Stimulated activated CD4-positive, alpha-beta T cell treated with anti-CD3 and anti-CD28 coated beads, Interleukin-1b, Interleukin-23, amount 100 ng/mL, for 48 hours (primary cell): ENCODE data around the gene ZNF426.
"Not testable (repeated sequence)": the region's sequence is repeated elsewhere in the genome, so short reads cannot be mapped to it uniquely, and the experiment has no call there.

Experiments used
- DNase-seq: peaks from one replicate; pipeline ENCODE4 v3.0.0-alpha.2; 2020

Gene ZNF426

DNA sequence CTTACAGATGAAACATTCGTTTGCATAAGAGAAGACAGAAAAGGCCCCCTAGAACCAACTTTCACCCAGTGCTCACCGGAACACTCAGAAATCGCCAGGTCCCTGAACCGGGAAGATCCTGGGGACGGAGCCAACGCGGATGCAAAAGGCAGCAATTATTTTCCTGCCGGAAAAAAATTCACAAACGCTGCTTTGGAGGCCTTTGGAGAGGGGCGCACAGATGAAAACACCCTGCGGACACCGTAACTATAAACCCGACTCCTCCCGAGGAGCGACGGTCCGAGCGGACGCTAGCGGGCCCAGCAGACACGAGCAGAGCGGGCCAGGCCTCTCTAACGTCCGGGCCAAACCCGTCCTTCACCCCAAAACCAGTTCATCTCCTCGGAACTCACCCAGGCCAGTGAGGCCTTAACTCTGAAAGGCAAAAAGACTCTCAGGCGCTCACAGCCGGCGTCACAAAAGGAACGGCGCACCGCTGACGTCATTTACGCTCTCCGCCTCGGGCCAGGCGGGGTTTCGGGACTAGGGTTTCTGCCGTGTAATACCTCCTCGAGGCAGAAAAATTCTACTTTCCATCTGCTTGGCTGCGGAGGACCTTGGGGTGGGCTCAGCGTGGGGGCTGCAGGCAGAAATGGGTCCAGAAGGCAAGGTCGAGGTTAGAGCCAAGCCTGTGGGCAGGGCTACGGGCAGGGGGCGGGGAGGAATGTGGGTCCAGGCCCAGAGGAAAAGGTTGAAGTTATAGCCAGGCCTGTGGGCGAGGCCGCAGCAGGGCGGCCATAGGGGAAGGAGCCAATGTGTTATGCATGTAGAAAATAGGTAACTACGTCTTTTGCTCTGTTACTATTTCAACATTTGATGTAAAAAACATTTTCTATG is at the start of gene ZNF426:
Gene ZNF426 (minus strand): TSS at position 463 of the 876 bp plus-strand sequence. CDS start 2,413 bp downstream, outside the sequence.
- peak; percentile 89 for DNase-seq

DNA sequence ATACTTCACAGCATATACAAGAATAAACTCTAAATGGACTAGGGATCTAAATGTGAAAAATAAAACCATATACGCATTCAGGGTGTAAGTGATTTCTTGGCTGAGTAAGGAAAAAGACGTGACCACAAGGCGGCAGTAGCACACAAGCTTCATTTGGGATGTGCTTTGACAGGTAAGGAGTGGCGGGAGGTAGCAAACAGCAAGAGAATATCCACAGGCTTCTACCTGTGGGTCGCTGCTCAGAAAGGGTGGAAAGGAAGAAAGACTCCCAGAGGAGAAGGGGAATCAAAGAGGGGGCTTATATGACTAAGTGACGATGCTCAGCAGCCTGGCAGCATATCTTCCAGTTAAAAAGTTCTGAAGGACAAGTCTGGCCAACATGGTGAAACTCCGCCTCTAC is 48.3 kb upstream of the ZNF426 start:
- DNase-seq, result peak; percentile 73

DNA sequence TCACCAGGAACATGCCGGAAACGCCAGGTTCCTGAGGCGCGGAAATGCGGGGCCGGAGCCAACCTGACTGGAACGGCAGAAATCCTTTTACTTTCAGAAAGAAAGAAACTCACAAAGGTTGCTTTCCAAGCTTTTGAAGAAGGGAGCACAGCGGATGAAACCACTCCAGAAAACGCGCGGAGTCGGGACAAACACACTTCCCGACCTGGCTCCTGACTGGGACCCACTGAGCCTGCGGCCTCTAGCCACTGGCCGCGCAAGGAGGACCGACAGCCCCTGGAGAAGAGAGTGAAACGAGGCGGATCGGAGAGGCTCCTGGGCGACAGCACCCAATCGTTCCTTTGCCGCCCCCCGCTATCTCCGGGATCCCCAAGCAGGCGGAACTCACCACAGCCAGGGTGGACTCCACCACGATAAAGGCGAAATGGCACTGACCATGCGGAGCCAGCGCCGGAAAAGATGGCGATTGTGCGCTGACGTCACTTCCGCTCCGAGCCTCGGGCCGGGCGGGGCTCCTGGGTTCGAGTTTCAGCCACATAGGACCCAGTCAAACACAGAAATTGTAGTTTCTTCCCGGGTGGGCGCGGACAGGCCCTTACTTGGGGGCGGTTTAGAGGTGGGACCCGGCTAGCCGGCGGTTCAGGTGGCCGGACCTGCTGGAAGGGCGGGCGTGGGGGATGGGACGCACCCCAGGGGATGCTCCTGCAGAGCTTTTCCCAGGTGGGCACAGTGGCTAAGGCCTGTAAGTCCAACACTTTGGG is 45.8 kb upstream of the ZNF426 start, which contains the start of gene ZNF121:
Gene ZNF121 (minus strand): TSS at position 432 of the 761 bp plus-strand sequence. CDS start 16,407 bp downstream, outside the sequence.
- DNase-seq, result peak; percentile 81

GRCh38 chr19:9582081-9582725 is 43.8 kb upstream of the ZNF426 start:
- DNase-seq, result not testable (repeated sequence)

- DNase-seq, result no peak
Measured at GRCh38 chr19:9580728-9581127, 42.3 kb upstream of the ZNF426 start.

GRCh38 chr19:9570255-9570654 is 31.8 kb upstream of the ZNF426 start:
- no peak for DNase-seq

- DNase-seq, result no peak
Measured at GRCh38 chr19:9566729-9567128, 28.3 kb upstream of the ZNF426 start.

GRCh38 chr19:9565900-9566705 is 27.7 kb upstream of the ZNF426 start:
- DNase-seq, result no peak

- DNase-seq, result no peak
Measured at GRCh38 chr19:9552536-9553274, 14.3 kb upstream of the ZNF426 start.

DNA sequence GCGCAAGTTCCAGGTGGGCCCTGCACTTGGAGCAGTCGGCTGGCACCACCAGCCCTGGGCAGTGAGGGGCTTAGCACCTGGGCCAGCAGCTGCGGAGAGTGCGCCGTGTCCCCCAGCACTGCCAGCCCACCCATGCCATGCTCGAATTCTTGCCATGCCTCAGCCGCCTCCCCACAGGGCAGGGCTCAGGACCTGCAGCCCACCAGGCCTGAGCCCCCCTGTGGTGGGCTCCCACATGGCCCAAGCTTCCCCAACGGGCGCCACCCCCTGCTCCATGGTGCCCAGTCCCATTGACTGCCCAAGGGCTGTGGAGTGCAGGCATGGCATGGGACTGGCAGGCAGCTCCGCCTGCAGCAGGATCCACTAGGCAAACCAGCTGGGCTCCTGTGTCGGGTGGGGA is 9.4 kb upstream of the ZNF426 start:
- DNase-seq, result no peak

DNA sequence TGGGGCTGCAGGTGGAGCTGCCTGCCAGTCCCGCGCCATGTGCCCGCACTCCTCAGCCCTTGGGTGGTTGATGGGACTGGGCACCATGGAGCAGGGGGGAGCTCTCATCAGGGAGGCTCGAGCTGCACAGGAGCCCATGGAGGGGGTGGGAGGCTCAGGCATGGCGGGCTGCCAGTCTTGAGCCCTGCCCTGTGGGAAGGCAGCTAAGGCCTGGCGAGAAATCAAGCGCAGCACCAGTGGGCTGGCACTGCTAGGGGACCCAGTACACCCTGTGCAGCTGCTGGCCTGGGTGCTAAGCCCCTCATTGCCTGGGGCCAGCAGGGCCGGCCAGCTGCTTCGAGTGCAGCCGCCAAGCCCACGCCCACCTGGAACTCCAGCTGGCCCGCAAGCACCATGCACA is 2.8 kb upstream of the ZNF426 start:
- not testable (repeated sequence) for DNase-seq

DNA sequence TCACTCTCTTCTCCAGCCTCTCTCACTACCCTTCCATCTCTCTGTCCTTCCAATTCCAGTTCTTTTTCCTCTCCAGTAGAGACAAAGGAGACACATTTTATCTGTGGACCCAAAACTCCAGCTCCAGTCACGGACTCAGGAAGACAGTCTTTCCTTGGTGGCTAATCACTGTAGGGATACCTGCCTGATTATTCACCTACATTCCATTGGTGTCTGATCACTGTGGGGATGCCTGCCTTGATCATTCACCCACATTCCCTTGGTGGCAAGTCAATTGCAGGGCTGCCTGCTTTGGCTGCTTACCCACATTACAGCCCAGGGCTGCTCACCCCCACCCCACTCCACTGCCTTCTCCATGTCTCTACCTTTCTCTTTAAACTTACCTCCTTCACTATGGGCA is 1.5 kb upstream of the ZNF426 start:
- DNase-seq, result not testable (repeated sequence)

DNA sequence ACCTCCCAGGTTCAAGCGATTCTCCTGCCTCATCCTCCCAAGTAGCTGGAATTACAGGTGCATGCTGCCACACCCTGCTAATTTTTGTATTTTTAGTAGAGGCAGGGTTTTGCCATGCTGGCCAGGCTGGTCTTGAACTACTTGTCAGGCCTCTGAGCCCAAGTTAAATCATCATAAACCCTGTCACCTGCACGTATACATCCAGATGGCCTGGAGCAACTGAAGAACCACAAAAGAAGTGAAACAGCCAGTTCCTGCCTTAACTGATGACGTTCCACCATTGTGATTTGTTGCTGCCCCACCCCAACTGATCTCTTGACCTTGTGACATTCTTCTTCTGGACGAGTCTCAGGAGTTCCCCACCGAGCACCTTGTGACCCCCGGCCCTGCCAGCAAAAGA is 756 bp upstream of the ZNF426 start:
- not testable (repeated sequence) for DNase-seq

- DNase-seq, result no peak
Measured at GRCh38 chr19:9535934-9536333, 2.5 kb downstream of the ZNF426 start.

- DNase-seq, result peak; percentile 19
Measured at GRCh38 chr19:9531933-9532332, 6.5 kb downstream of the ZNF426 start.

DNA sequence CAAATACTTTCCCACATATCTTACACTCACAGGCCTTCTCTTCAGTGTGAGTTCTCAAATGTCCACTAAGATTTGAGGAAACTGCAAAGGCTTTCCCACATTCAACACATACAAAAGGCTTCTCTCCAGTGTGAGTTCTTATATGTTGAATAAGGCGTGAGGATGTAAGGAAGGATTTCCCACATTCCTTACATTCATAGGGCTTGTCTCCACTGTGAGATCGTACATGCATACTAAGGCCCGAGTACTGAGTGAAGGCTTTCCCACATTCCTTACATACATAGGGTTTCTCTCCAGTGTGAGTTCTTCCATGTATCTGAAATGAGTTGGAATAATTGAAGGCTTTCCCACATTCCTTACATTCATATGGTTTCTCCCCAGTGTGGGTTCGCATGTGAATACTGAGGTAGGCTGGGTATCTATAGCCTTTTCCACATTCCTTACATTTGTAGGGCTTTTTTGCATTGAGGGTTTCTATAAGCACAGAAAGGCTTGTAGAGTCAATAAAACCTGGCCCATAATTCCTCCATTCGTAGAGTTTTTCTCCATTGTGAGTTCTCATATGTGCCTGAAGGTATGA is 9.6 kb downstream of the ZNF426 start:
- DNase-seq, result no peak

DNA sequence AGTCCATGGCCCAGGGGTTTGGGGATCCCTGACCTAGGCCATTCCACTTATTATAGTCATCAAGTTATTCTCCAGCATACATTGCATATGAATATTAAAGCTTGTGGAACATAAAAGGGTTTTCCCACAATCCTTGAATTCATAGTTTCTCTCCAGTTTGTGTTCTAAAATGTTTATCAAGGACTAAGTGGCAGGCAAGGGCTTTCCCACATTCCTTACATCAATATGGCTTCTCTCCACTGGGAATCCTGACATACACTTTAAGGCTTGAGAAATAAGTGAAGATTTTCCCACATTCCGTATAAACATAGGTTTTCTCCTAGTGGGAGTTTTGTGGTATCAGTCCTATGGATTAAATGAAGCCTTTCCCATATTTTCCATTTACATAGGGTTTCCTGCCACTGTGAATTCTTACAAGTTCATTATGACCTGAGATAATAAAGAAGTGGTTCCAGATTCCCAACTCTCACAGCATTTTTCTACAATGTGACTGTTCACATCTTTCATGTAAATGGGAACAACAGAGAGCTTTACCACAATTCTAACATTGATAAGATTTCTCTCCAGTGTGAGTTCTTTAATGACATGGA is 14.5 kb downstream of the ZNF426 start:
- no peak for DNase-seq

- DNase-seq, result no peak
Measured at GRCh38 chr19:9507285-9507684, 31.2 kb downstream of the ZNF426 start.

- DNase-seq, result no peak
Measured at GRCh38 chr19:9500796-9501195, 37.6 kb downstream of the ZNF426 start.

DNA sequence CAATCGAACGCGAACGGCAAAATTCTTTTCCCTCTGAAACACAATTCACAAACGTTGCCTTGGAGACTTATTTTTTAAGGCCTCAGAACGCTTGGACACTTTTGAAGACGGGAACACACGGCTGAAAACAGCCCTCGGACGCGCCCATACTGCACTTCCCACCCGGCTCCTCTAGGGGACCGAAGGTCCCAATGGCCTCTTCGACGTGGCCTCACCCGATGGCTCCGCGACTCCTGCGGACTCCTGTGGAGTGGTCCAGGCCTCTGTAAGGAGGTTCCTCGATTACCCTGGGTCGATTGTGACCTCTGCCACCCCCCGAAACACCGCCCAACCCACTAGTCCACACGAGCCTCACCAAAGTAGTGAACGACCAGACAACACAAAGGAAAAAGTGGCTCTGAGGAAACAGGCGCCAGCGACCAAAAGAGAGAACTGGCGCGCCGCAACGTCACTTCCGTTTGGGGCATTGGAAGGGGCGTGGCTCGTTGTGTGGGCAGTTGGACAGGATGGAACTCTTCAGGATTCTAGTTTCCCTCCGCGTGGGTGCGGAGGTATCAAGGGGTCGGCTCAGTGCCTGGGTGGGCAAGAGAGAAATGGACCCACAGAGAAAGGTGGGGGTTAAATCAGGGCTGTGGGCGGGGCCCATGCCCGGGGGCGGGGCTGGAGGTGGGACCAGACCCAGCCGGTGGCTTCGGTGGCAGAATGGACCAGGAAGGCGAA is 40.1 kb downstream of the ZNF426 start, which contains the start of gene ZNF560:
Gene ZNF560 (minus strand): TSS at position 434 of the 720 bp plus-strand sequence. CDS start 23,303 bp downstream, outside the sequence.
- peak; percentile 15 for DNase-seq
